HEK293 (cell line): ENCODE data around the gene LRRC52.

ENCODE experiments used
- CTCF ChIA-PET: fragments of 350-600 bp; formaldehyde crosslinking; extraction: SDS; loops from one replicate; lab custom pipeline; 2021; ENCODE audit warnings: antibody characterized with exemption; lab: Yijun Ruan, JAX
- POLR2A ChIA-PET: fragments of 300-600 bp; formaldehyde crosslinking; extraction: SDS; loops from one replicate; lab custom pipeline; 2020; ENCODE audit warnings: antibody characterized with exemption, inconsistent platforms; lab: Yijun Ruan, JAX
- H3K27ac ChIP-seq: fragments of 200-500 bp; sonication (Bioruptor generic); 2 replicates; pipeline ENCODE4 v1.5.1; 2014; ENCODE audit warnings: low read depth, low read length, control low read depth, inconsistent platforms; ENCODE audit errors: extremely low read depth
- H3K36me3 ChIP-seq, 2 experiments: fragments of 200-500 bp in 1 of 2; sonication (Bioruptor generic) in 1 of 2; 1 replicate in 1 of 2; 2 replicates in 1 of 2; pipeline ENCODE4 v1.5.1; 2014 to 2017; ENCODE audit warnings: inconsistent platforms in 2 of 2, low read length in 2 of 2; ENCODE audit not compliant: control insufficient read depth in 2 of 2, insufficient read depth in 1 of 2
- H3K4me1 ChIP-seq: fragments of 200-500 bp; sonication (Bioruptor generic); 2 replicates; pipeline ENCODE4 v1.5.1; 2014; ENCODE audit warnings: mild to moderate bottlenecking, low read length, inconsistent platforms; ENCODE audit not compliant: control insufficient read depth, insufficient read depth
- H3K4me3 ChIP-seq: 2 replicates; pipeline ENCODE4 v1.5.1; 2011; ENCODE audit warnings: low read depth, mild to moderate bottlenecking, control low read depth, low read length, moderate library complexity
- H3K9me3 ChIP-seq: fragments of 200-500 bp; sonication (Bioruptor generic); 2 replicates; pipeline ENCODE4 v1.5.1; 2014; ENCODE audit warnings: low read depth, low read length, inconsistent platforms; ENCODE audit not compliant: control insufficient read depth, insufficient read depth
- CTCF ChIP-seq: fragments of 450-650 bp; formaldehyde crosslinking; IDR thresholded peaks from 2 replicates; pipeline ENCODE4 v1.5.1; 2016; ENCODE audit warnings: missing biosample characterization, missing genetic modification characterization
- FEZF1 ChIP-seq: fragments of 450-650 bp; formaldehyde crosslinking; IDR thresholded peaks from 2 replicates; pipeline ENCODE4 v1.5.1; 2016; ENCODE audit warnings: missing biosample characterization, missing genetic modification characterization
- KLF7 ChIP-seq: fragments of 450-650 bp; formaldehyde crosslinking; IDR thresholded peaks from 2 replicates; pipeline ENCODE4 v1.5.1; 2016; ENCODE audit warnings: missing biosample characterization, missing genetic modification characterization, borderline replicate concordance
- PATZ1 ChIP-seq: fragments of 450-650 bp; formaldehyde crosslinking; IDR thresholded peaks from 2 replicates; pipeline ENCODE4 v1.5.1; 2016; ENCODE audit warnings: missing biosample characterization, missing genetic modification characterization
- PRDM4 ChIP-seq: fragments of 450-650 bp; formaldehyde crosslinking; IDR thresholded peaks from 2 replicates; pipeline ENCODE4 v1.5.1; 2017; ENCODE audit warnings: missing biosample characterization, missing genetic modification characterization
- ZBTB11 ChIP-seq: fragments of 450-650 bp; formaldehyde crosslinking; conservative IDR thresholded peaks from 2 replicates; pipeline ENCODE4 v1.5.1; 2016; ENCODE audit warnings: low read depth, missing biosample characterization, missing genetic modification characterization
- ZBTB44 ChIP-seq: fragments of 450-650 bp; IDR thresholded peaks from 2 replicates; pipeline ENCODE4 v1.5.1; 2018; ENCODE audit warnings: missing biosample characterization, mild to moderate bottlenecking, missing genetic modification characterization
- ZFP3 ChIP-seq: fragments of 450-650 bp; formaldehyde crosslinking; IDR thresholded peaks from 2 replicates; pipeline ENCODE4 v1.5.1; 2016; ENCODE audit warnings: low read depth, missing biosample characterization, missing genetic modification characterization
- ZNF121 ChIP-seq: fragments of 450-650 bp; formaldehyde crosslinking; IDR thresholded peaks from 2 replicates; pipeline ENCODE4 v1.5.1; 2016; ENCODE audit warnings: missing biosample characterization, missing genetic modification characterization
- ZNF133 ChIP-seq: fragments of 450-650 bp; formaldehyde crosslinking; IDR thresholded peaks from 2 replicates; pipeline ENCODE4 v1.5.1; 2016; ENCODE audit warnings: missing biosample characterization, missing genetic modification characterization
- ZNF146 ChIP-seq: fragments of 450-650 bp; formaldehyde crosslinking; IDR thresholded peaks from 2 replicates; pipeline ENCODE4 v1.5.1; 2016; ENCODE audit warnings: missing biosample characterization, missing genetic modification characterization
- ZNF362 ChIP-seq: fragments of 450-650 bp; formaldehyde crosslinking; IDR thresholded peaks from 2 replicates; pipeline ENCODE4 v1.5.1; 2016; ENCODE audit warnings: missing biosample characterization, missing genetic modification characterization
- ZNF404 ChIP-seq: fragments of 450-650 bp; formaldehyde crosslinking; IDR thresholded peaks from 2 replicates; pipeline ENCODE4 v1.5.1; 2017; ENCODE audit warnings: missing biosample characterization, missing genetic modification characterization
- ZNF530 ChIP-seq: fragments of 450-650 bp; formaldehyde crosslinking; IDR thresholded peaks from 2 replicates; pipeline ENCODE4 v1.5.1; 2016; ENCODE audit warnings: low read depth, missing biosample characterization, missing genetic modification characterization
- ZNF585B ChIP-seq: fragments of 450-650 bp; formaldehyde crosslinking; IDR thresholded peaks from 2 replicates; pipeline ENCODE4 v1.5.1; 2016; ENCODE audit warnings: missing biosample characterization, missing genetic modification characterization
- ZNF626 ChIP-seq: fragments of 450-650 bp; sonication (Bioruptor Pico); formaldehyde crosslinking; IDR thresholded peaks from 2 replicates; pipeline ENCODE4 v1.5.1; 2018; ENCODE audit warnings: missing biosample characterization, missing genetic modification characterization, inconsistent platforms

The LRRC52 gene

GRCh38 chr1:165496501-165496900 lies 47.3 kb upstream of the LRRC52 start:
- CTCF ChIA-PET = interaction anchor here (1.3 kb wide), 1 partner anchor 96 kb away, joined by 6 read pairs; no protein-coding TSS in a partner anchor
- TF ChIP-seq ZNF585B = no peak
- TF ChIP-seq, all 188 proteins: peak for 0
- POLR2A ChIA-PET = no interaction called here

GRCh38 chr1:165497069-165498013 lies 46.5 kb upstream of the LRRC52 start:
- no peak for TF ChIP-seq ZNF626
- TF ChIP-seq KLF7 (tag by site-specific recombination) = no peak
- no peak for TF ChIP-seq ZFP3 (tag by site-specific recombination)
- no peak for TF ChIP-seq FEZF1
- TF ChIP-seq PRDM4 (tag by site-specific recombination) = no peak
- TF ChIP-seq CTCF (tag by site-specific recombination) = no peak
- no peak for TF ChIP-seq ZNF121
- TF ChIP-seq ZBTB44 (tag by site-specific recombination) = no peak
- no peak for TF ChIP-seq ZNF133 (tag by site-specific recombination)
- TF ChIP-seq ZNF404 (tag by site-specific recombination) = no peak
- no peak for TF ChIP-seq ZNF362 (tag by site-specific recombination)
- TF ChIP-seq PATZ1 (tag by site-specific recombination) = no peak
- no peak for TF ChIP-seq ZBTB11 (tag by site-specific recombination)
- TF ChIP-seq ZNF530 (tag by site-specific recombination) = no peak
- no peak for TF ChIP-seq ZNF146 (tag by site-specific recombination)
- CTCF ChIA-PET = no interaction called here
- POLR2A ChIA-PET = no interaction called here
- no peaks in the 10 kb centered on the region for H3K9me3 ChIP-seq
- peaks cover 13% of the 10 kb centered on the region; the same call in 1 of the 2 replicates for H3K4me1 ChIP-seq
- no peak overlapping the region for H3K4me3 ChIP-seq
- no peak overlapping the region for H3K27ac ChIP-seq
- no peaks in the 10 kb centered on the region for H3K36me3 ChIP-seq

More at GRCh38 chr1:165496501-165496900, 47.3 kb upstream of the LRRC52 start:
- peaks cover 13% of the 10 kb centered on the region; the same call in 1 of the 2 replicates for H3K4me1 ChIP-seq
- no peak overlapping the region for H3K4me3 ChIP-seq
- no peak overlapping the region for H3K27ac ChIP-seq
- H3K36me3 ChIP-seq = no peaks in the 10 kb centered on the region
- no peaks in the 10 kb centered on the region for H3K9me3 ChIP-seq
